Kidney epithelial cell (primary cell): ENCODE results near the gene TENM4. TPM values are rescaled to one million over a fixed set of nuclear protein-coding genes. Genes with fewer than 3 reads are reported as not detected.

Experiments used
- DNase-seq: peaks from one replicate; pipeline ENCODE4 v3.0.0-alpha.2; 2010; ENCODE audit warnings: low read depth
- H3K27me3 ChIP-seq: 2 replicates; pipeline ENCODE4 v1.6.0; 2011; ENCODE audit warnings: low read length; ENCODE audit not compliant: control insufficient read depth, insufficient read depth
- H3K36me3 ChIP-seq: 2 replicates; pipeline ENCODE4 v1.5.1; 2011; ENCODE audit warnings: low read length; ENCODE audit not compliant: control insufficient read depth, insufficient read depth
- H3K4me3 ChIP-seq: 2 replicates; pipeline ENCODE4 v1.5.1; 2011; ENCODE audit warnings: low read depth, mild to moderate bottlenecking, control low read depth, low read length
- total RNA-seq: library from RNA; depleted of rRNA; stranded (reverse); fragments of >200 nt; gene quantifications from 2 replicates; pipeline ENCODE4 v1.2.3, GENCODE V29; 2015
- TF ChIP-seq, protein P1 (sequence below): IDR thresholded peaks from 2 replicates; pipeline ENCODE4 v1.5.1; 2011; ENCODE audit warnings: mild to moderate bottlenecking, moderate library complexity, low read length, control low read depth, inconsistent platforms; ENCODE audit not compliant: insufficient read depth, poor library complexity, severe bottlenecking

TENM4 gene
- total RNA-seq, 1 donor from 2014 or later = 35.3 TPM

DNA sequence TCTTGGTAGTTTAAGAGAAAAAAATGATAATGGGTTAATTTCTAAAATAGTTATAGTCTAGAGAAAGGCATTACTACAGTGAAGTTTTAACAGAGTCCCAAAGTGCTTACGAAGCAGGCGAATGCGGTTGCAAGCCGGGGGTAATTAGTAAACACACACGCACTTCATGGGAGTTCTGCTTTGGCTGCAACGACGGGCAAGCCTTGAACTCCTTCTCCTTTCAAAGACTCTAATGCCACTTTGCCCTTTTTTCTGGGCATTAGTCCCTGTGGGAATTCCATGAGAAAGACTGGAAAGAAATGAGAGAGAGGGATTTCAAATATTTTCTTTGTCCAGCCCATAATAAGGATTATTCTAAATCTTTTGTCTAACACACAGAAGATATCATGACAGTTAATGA, 66.1 kb downstream of the TENM4 start:
- no peak for DNase-seq
- TF ChIP-seq, protein P1, sequence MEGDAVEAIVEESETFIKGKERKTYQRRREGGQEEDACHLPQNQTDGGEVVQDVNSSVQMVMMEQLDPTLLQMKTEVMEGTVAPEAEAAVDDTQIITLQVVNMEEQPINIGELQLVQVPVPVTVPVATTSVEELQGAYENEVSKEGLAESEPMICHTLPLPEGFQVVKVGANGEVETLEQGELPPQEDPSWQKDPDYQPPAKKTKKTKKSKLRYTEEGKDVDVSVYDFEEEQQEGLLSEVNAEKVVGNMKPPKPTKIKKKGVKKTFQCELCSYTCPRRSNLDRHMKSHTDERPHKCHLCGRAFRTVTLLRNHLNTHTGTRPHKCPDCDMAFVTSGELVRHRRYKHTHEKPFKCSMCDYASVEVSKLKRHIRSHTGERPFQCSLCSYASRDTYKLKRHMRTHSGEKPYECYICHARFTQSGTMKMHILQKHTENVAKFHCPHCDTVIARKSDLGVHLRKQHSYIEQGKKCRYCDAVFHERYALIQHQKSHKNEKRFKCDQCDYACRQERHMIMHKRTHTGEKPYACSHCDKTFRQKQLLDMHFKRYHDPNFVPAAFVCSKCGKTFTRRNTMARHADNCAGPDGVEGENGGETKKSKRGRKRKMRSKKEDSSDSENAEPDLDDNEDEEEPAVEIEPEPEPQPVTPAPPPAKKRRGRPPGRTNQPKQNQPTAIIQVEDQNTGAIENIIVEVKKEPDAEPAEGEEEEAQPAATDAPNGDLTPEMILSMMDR = no peak
- Histone ChIP-seq H3K27me3 (no peaks in the 10 kb centered on the region), H3K36me3 (no peaks in the 10 kb centered on the region), H3K4me3 (no peak overlapping the region)

DNA sequence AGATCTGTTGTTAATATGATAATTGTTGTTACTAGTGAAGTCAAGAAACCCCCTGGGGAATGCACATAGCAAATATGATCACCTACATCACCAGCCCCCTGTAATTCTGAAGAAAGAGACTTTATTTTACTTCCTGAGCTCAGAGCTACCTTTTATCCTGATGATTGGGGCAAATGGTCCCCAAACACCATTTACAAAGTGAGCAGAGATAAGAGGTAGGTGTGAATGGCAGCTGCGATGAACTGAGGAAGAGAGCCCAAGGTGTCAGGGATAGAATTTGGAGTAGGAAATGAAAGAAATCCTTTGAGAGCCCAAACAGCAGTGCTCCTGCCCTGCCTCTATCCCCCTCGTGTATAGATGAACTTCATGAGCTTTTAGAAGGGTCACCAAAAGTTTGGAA, 69.1 kb downstream of the TENM4 start:
- no peaks in the 10 kb centered on the region for H3K27me3 ChIP-seq
- TF ChIP-seq, protein P1 = no peak
- no peaks in the 10 kb centered on the region for H3K36me3 ChIP-seq
- no peak for DNase-seq
- no peak overlapping the region for H3K4me3 ChIP-seq

DNA sequence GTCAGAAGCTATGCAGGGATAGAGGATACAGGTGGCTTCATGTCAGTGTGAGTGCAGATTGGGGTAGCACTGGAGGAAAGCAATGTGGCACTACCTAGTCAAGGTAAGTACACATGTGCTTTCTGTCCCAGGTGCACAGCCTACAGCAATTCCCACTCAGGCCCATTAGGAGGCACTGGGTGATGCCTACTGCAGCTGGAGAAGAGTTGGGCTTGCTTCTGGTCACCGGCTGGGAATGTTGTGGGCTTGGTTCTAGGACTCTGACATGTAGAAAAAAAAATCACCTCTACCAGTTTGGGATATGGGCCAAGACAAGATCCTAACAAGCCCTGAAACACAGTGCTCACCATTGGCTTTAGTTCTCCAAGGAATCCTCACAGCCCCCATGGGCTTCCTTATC, 69.7 kb downstream of the TENM4 start:
- TF ChIP-seq, protein P1 = peak; percentile 22
- H3K36me3 ChIP-seq = no peaks in the 10 kb centered on the region
- H3K27me3 ChIP-seq = no peaks in the 10 kb centered on the region
- no peak for DNase-seq
- H3K4me3 ChIP-seq = no peak overlapping the region

DNA sequence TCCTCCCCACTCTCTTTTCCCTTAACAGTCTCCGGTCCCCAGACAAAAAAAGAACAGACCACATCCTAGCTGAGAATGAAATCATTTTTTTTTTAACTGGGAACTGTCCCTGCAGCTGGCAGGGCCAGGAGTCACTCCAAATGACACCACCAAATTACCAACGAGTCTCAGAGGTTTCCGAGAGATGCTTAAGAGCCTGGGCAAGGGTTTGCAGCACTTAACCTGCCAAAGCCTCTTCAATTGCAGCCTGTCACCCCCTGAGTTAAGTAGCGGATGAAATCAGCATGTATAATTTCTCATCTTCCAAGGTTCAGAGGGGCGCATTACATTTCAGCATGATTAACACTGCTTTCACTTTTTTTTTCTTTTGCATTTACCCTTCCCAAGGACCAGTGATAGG, 71.8 kb downstream of the TENM4 start:
- TF ChIP-seq, protein P1 = no peak
- DNase-seq = no peak
- no peak overlapping the region for H3K4me3 ChIP-seq
- H3K36me3 ChIP-seq = no peaks in the 10 kb centered on the region
- no peaks in the 10 kb centered on the region for H3K27me3 ChIP-seq

DNA sequence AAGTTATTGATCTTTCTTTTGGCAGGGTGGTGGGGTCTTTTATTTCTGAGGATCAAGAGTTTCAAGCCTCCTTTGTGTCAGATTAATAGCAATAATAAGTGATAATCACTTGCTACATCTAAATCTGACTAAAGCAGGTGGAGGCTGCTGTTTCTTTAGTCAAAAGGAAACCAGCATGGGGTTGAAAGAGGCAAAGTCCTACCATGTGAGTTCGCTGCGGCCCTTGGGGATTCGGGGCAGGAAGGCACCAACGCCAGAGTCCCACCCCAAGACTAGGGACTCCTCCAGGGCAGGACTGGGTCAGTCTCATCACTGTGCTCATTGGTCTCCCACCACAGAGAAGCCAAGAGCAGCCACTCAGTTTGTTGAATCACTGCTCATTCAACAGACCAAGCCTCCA, 73.0 kb downstream of the TENM4 start:
- no peak for DNase-seq
- no peaks in the 10 kb centered on the region for H3K36me3 ChIP-seq
- TF ChIP-seq, protein P1 = no peak
- H3K4me3 ChIP-seq = no peak overlapping the region
- no peaks in the 10 kb centered on the region for H3K27me3 ChIP-seq

DNA sequence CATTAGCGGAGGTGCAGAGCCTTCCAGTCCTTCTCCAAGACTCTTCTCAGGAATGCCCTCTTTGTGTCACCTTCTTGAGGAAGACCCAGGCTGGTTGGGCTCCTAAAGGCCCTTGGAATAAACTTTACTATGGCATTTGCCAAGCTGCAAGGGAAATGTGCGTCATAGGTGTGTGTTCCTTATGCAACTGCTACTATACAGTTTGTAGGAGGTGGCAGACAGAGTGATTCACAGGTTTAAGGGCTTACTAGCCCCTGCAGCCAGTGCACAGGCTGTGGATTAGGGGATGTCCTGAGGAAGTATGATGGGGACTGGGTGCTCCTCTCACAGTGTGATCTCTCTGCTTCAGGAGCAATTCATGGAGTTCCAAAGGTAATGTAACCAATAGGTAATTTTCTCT, 74.6 kb downstream of the TENM4 start:
- Histone ChIP-seq H3K4me3 (no peak overlapping the region), H3K27me3 (no peaks in the 10 kb centered on the region), H3K36me3 (no peaks in the 10 kb centered on the region)
- TF ChIP-seq, protein P1 = no peak
- DNase-seq = no peak
